SU-DHL-6 (cell line): ENCODE results near the gene ZP1.
A peak's percentile ranks its signal among the peaks of the same experiment; 100 is the strongest.

Experiments
- H2AFZ ChIP-seq: fragments of 200-600 bp; sonication (generic); 2 replicates; pipeline ENCODE4 v1.6.1; 2014; ENCODE audit warnings: low read depth, mild to moderate bottlenecking, moderate library complexity, mixed read lengths, antibody characterized with exemption, low read length; ENCODE audit not compliant: severe bottlenecking
- H3F3A ChIP-seq: fragments of 200-600 bp; shearing (Covaris generic); 2 replicates; pipeline ENCODE4 v1.6.0; 2016; ENCODE audit warnings: antibody characterized with exemption, mild to moderate bottlenecking; ENCODE audit not compliant: insufficient read depth
- H3K27ac ChIP-seq: fragments of 200-600 bp; sonication (generic); 2 replicates; pipeline ENCODE4 v1.5.1; 2016; ENCODE audit warnings: low read depth, mild to moderate bottlenecking, low read length, moderate library complexity, mixed read lengths
- H3K27me3 ChIP-seq: fragments of 200-600 bp; sonication (generic), shearing (Covaris generic); 2 replicates; pipeline ENCODE4 v1.6.0; 2014; ENCODE audit warnings: mild to moderate bottlenecking, low read length
- H3K36me3 ChIP-seq: fragments of 200-600 bp; sonication (generic); 2 replicates; pipeline ENCODE4 v1.6.1; 2014; ENCODE audit warnings: mild to moderate bottlenecking, low read length, mixed read lengths
- H3K4me2 ChIP-seq: fragments of 300-600, 200-600 bp; shearing (Covaris generic), sonication (generic); 2 replicates; pipeline ENCODE4 v1.6.0; 2014; ENCODE audit warnings: low read length, low read depth, mild to moderate bottlenecking; ENCODE audit not compliant: poor library complexity, severe bottlenecking
- H3K4me3 ChIP-seq: fragments of 200-600 bp; sonication (generic); 2 replicates; pipeline ENCODE4 v1.5.1; 2014; ENCODE audit warnings: antibody characterized with exemption, low read length, mild to moderate bottlenecking, mixed read lengths; ENCODE audit not compliant: insufficient read depth, poor library complexity, severe bottlenecking
- H3K79me2 ChIP-seq: fragments of 200-600 bp; sonication (generic); 2 replicates; pipeline ENCODE4 v1.6.1; 2014; ENCODE audit warnings: mild to moderate bottlenecking, low read length, moderate library complexity; ENCODE audit not compliant: insufficient read depth
- H3K9ac ChIP-seq: fragments of 200-600 bp; sonication (generic); 2 replicates; pipeline ENCODE4 v1.7.0; 2014; ENCODE audit warnings: mild to moderate bottlenecking, low read length
- H3K9me2 ChIP-seq: fragments of 200-600 bp; sonication (generic); replicated peaks from 2 replicates; pipeline ENCODE4 v1.6.1; 2014; ENCODE audit warnings: low read length; ENCODE audit not compliant: insufficient read depth
- H3K9me3 ChIP-seq: fragments of 200-600 bp; sonication (generic); 2 replicates; pipeline ENCODE4 v1.6.1; 2014; ENCODE audit warnings: low read length, mixed read lengths; ENCODE audit not compliant: insufficient read depth
- H4K20me1 ChIP-seq: fragments of 200-600 bp; sonication (generic); 2 replicates; pipeline ENCODE4 v1.6.1; 2014; ENCODE audit warnings: low read depth, mild to moderate bottlenecking, antibody characterized with exemption, low read length, moderate library complexity, mixed read lengths
- EZH2phosphoT487 ChIP-seq: fragments of 200-600 bp; sonication (generic), shearing (Covaris generic); conservative IDR thresholded peaks from 2 replicates; pipeline ENCODE4 v1.6.1; 2018; ENCODE audit warnings: mild to moderate bottlenecking, antibody characterized with exemption, low read length, moderate library complexity, mixed read lengths
- TF ChIP-seq, protein P1 (sequence below): fragments of 200-600 bp; sonication (generic); IDR thresholded peaks from one replicate; pipeline ENCODE4 v1.5.1; 2017; ENCODE audit warnings: antibody characterized with exemption, mild to moderate bottlenecking, low read length, moderate library complexity; ENCODE audit not compliant: insufficient read depth, poor library complexity, severe bottlenecking

The ZP1 gene

GRCh38 chr11:60844045-60844869 is 23.1 kb upstream of the ZP1 start:
- peak overlapping the region; percentile 71 for H3K4me2 ChIP-seq
- no peak for TF ChIP-seq EZH2phosphoT487
- TF ChIP-seq, protein P1, sequence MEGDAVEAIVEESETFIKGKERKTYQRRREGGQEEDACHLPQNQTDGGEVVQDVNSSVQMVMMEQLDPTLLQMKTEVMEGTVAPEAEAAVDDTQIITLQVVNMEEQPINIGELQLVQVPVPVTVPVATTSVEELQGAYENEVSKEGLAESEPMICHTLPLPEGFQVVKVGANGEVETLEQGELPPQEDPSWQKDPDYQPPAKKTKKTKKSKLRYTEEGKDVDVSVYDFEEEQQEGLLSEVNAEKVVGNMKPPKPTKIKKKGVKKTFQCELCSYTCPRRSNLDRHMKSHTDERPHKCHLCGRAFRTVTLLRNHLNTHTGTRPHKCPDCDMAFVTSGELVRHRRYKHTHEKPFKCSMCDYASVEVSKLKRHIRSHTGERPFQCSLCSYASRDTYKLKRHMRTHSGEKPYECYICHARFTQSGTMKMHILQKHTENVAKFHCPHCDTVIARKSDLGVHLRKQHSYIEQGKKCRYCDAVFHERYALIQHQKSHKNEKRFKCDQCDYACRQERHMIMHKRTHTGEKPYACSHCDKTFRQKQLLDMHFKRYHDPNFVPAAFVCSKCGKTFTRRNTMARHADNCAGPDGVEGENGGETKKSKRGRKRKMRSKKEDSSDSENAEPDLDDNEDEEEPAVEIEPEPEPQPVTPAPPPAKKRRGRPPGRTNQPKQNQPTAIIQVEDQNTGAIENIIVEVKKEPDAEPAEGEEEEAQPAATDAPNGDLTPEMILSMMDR: no peak
- H3K36me3 ChIP-seq: no peaks in the 10 kb centered on the region
- H3K9me3 ChIP-seq: no peaks in the 10 kb centered on the region
- H3K27me3 ChIP-seq: no peaks in the 10 kb centered on the region
- no peaks in the 10 kb centered on the region for H3F3A ChIP-seq
- peak overlapping the region; percentile 94 for H3K4me3 ChIP-seq
- no peak overlapping the region for H2AFZ ChIP-seq
- H4K20me1 ChIP-seq: no peaks in the 10 kb centered on the region
- H3K27ac ChIP-seq: no peak overlapping the region
- H3K9me2 ChIP-seq: no peaks in the 10 kb centered on the region
- H3K9ac ChIP-seq: peak overlapping the region; percentile 86
- peaks cover 44% of the 10 kb centered on the region for H3K79me2 ChIP-seq

DNA sequence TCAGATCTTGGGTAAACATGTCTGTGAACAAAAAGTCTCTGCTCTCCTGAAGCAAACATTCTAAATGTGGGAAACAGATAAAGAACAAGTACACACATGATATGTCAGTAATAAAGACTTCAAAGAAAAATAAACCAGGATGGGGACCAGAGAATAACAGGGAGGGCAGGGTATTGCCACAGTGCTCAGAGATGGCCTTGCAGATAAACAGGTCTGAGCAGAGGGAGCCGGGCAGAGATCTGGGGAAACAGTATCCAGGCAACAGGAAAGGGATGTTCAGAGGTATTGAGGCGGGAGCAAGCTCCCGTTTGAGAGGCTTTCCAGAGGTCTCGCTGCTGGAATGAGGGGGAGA is 22.5 kb upstream of the ZP1 start:
- Histone ChIP-seq H3K9ac (peak overlapping the region; percentile 86), H3K79me2 (peaks cover 44% of the 10 kb centered on the region), H3K36me3 (no peaks in the 10 kb centered on the region), H3K27ac (no peak overlapping the region), H2AFZ (no peak overlapping the region), H3K9me2 (no peaks in the 10 kb centered on the region), H4K20me1 (no peaks in the 10 kb centered on the region), H3K4me3 (peak overlapping the region; percentile 94), H3K4me2 (peak overlapping the region; percentile 71), H3F3A (no peaks in the 10 kb centered on the region), H3K9me3 (no peaks in the 10 kb centered on the region), H3K27me3 (no peaks in the 10 kb centered on the region)
- TF ChIP-seq, protein P1: no peak
- TF ChIP-seq EZH2phosphoT487: no peak

DNA sequence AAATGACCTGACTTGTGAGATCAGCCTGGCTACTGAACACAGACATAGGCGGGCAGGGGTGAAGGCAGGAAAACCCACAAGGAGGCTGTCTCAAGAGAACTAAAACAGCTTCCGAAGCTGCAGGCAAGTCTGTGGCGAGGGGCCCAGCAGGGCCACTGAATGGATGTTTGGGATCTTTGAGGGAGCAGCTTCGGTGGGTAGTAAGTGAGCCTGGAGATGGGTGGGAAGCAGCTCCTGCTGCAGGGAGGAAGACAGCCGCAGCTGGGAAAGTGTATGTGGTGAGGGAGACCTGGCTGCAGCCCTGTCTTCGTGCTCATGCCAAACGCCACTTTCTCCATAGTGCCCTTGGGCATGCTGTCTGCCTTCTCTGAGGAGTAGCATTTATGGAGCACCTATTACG is 22.0 kb upstream of the ZP1 start:
- Histone ChIP-seq H3K36me3 (no peaks in the 10 kb centered on the region), H3K4me2 (peak overlapping the region; percentile 71), H3F3A (no peaks in the 10 kb centered on the region), H3K9ac (peak overlapping the region; percentile 86; the same call in 1 of the 2 replicates), H3K4me3 (no peak overlapping the region), H3K79me2 (peaks cover 44% of the 10 kb centered on the region), H3K27ac (no peak overlapping the region), H3K27me3 (no peaks in the 10 kb centered on the region), H2AFZ (no peak overlapping the region), H4K20me1 (no peaks in the 10 kb centered on the region), H3K9me3 (no peaks in the 10 kb centered on the region), H3K9me2 (no peaks in the 10 kb centered on the region)
- TF ChIP-seq, protein P1: no peak
- no peak for TF ChIP-seq EZH2phosphoT487
